Fibroblast of skin of abdomen (primary cell): ENCODE results near the gene LARGE1.
A peak's percentile ranks its signal among the peaks of the same experiment; 100 is the strongest.

ENCODE experiments used
- DNase-seq: peaks from one replicate; pipeline ENCODE4 v3.0.0-alpha.2; 2013

Gene LARGE1

DNA sequence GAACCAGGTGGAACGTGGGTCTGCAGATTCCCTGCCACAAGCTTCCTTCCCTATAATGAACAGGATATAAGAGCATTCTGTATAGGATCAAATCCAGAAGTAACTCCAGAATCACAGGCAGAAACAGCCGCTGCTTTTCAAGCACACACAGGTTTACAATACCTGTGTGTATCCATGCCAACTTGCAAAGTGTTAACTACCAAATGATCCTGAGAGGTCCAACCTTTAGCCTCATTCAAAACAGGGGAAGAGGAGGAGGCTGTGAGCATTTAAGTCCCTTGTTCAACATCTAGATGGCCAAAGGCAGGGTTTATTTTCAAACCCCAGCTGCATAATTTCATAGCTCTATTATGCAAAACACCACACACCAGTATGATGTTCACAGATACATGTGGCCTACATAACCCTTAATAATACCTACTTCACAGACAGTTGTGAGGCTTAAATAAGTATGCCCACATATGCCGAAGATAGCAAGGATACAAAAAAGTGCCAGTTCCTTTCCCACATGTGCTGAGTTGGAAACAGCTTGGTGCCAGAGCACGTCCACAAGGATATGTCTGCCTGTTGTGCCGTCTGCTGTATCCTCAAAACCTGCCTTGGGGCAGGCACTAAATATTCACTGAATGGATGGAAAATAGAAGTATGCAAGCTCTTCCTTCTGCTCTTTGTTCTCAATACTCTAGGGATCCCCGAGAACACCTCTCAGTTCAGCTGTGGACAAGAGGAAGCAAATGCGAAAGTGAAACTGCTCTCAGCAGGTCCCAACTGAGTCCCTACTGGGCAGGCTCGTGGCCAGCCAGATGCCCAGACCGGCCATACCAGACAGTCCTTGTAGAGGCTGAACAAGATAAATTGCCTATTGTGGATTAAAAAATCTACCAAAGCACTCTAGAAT lies 66.8 kb downstream of the LARGE1 start:
- DNase-seq = peak; percentile 74

DNA sequence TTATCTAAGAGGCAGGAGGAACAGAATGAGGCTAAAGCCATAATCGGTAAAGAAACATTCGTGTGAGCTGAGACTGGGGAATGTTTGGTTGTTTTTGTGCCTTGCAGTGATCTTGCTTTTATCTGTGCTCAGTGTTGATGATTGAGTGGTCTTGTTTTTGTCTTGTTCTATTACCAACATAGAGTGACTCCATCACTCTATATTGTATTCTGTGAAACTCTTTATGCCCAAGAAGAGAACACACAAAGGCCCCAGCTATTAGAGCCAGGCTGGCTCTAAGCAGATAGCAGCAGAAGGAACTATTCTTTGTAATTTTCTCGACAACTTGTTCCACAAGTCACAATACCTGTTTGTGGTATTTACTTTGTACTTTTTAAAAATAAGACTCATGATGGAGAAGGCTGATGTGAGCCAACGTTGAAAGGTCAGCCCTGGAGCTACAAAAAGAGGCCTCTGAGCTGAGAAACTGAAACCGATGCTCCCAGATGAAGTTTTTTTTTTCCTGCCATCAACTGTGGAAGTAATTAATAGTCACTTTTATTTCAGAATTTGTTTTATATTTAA lies 68.4 kb downstream of the LARGE1 start:
- DNase-seq = no peak

DNA sequence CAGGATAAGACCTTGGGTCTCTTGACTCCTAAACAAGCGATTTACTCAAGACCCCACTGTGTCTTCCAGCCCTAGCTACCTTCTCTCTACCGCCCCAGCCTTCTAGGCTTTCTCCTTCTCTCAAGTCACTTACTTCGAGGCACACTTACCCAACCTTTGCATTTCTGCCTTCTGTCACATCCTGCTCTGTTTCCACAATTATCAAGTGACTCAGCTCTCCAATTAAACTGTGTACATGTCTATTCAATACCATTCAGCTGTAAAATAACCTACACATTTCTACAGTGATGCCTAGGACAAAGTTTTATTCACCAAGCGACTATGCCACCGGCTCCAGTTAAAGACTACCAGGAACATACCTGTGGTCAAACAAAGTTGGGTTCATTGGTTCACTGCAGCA lies 69.0 kb downstream of the LARGE1 start:
- peak; percentile 47 for DNase-seq

DNA sequence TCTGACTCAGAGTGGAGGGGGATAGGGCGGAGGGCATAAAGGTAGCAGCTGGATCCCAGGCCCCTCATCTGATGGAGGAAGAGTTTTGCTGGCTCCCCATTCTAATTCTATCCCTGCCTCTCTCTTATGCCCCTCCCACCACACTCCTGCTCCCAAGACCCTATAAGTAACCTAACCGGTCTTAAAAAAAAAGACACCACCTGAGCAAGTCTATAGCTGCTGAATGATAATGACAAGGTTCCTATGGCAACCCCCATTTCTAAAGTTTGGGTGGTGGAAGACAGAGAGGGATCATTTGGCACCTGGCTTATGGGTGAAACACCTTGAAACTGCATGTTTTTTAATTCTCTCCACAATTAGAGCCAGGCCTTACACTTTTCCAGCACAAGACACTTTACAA lies 69.6 kb downstream of the LARGE1 start:
- DNase-seq = no peak

DNA sequence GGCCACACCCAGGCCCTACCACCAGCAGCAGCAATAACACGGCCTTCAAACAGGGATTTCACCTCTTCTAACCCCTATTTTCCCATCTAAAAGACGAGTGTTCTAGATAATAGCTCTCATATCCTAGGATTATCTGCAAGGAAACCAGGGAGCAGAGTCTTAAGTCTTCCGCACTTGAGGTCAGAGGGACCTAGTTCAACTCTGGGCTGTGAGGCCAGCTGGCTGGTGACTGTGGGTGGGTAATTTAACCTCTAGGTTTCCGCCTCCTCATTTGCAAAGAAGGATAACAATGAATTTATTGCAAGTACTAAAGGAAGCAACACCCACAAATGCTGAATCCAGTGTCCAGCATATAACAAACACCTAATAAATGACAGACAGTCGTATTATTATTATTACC lies 70.1 kb downstream of the LARGE1 start:
- no peak for DNase-seq

DNA sequence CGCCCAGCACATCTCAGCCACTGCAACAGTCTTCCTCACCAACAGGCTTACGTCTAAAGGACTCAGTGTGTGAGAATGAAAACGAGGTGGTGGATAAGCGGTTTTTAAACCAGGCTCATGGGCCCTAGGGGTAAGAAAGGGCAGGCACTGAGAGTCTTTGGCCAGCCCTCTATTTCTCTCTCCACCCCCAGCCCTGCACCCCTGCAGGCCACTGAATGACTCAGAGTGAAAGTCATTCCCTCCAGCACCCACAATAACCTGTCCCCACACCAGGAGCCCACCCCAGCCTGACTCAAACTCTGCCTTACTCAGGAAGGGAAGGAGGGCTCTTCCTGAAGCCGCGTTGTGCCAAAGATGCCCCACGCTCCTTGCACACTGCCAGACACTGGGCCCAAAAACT lies 72.0 kb downstream of the LARGE1 start:
- DNase-seq = peak; percentile 26

DNA sequence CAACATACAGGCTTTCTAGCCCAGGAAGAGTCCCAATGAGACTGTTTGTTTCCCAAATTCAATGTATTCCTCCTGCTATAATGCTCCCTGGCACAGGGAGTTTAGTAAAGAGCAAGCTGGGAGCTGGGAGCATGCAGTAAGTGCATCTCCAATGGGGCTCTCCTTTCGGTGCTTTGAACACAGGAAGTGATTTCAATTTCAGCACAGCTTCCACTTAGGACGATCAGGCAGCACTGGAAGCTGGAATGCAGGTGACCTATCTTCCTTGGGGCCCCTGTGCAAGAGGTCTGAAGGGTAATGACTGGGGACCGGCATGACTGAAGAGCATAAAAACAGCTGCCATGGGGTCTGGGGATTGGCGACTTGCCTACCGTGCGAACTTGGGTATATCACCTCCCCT lies 76.0 kb downstream of the LARGE1 start:
- DNase-seq = no peak

DNA sequence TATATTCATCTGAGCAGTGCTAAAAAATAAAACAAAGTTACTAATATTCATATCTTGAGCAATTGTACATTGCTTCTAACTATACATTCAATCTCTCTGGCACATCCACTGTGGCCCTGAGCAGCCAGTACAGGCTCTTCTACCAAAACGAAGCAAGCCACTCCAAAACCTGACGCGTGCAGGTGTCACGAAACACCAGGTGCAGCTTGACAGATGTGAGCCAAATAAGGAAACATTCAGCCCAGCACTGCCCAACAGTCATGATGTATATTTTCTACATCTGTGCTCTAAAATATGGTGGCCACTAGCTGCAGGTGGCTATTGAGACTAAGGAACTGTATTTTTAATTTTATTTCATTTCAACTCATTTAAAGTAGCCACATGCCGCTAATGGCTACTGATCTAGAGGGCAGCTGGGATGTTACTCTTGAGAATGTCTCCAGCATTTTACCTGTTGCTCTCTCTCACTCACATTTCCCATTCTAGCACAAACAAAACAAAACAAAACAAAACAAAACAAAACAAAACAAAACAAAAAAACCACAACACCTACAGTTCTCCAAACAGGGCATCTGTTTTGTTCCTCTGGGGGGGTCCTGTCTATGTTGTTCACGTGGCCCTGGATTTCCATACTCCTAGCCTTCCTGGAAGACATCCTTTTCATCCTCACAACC lies 77.7 kb downstream of the LARGE1 start:
- no peak for DNase-seq

DNA sequence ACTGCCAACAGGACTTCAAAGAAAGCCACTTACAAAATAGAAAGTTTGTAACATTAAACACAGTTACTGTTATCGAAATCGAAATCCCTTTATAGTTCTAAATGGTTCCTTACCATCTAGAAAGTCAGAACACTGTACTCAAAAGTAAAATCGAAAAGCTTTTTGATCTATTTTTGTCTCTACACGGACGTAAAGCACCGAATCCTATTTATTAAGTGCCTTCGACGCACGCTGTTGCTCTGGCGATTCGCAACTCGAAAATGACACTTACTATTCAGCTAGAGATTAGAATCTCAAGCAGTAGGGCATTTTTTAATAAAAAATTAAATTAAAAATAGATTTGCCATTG lies 78.3 kb downstream of the LARGE1 start:
- no peak for DNase-seq

DNA sequence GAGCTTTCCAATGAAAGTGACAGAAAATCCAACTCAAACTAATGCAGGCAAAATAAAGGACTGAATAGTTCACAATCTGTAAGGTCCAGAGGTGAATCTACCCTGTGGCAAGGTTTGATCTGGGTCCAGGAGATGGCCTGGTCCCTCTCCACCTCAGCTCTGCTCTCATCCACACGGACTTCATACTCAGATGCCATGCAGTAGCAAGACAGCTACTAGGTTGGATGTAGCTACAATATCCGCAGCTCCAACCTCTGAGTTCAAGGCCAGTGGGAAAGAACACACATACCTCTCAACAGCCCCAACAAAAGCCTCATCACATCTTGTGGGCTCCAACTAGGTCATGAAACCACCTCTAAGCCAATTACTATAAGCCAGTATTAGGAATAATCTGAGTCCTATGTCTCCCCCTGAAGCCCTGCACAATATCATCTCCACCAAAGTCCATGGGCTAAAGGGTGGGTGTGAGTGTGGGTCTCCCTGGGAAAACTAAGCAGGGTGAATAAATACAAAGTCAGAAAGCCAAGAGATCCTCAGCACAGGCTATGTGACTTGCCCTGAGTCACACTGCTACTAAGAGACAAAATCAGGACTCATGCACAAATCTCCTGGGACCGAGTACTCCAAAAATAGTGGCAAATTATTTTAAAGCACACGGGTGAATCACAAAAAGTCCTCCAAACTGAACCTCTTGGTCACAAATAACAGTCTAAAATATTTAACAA lies 78.8 kb downstream of the LARGE1 start:
- DNase-seq = no peak

DNA sequence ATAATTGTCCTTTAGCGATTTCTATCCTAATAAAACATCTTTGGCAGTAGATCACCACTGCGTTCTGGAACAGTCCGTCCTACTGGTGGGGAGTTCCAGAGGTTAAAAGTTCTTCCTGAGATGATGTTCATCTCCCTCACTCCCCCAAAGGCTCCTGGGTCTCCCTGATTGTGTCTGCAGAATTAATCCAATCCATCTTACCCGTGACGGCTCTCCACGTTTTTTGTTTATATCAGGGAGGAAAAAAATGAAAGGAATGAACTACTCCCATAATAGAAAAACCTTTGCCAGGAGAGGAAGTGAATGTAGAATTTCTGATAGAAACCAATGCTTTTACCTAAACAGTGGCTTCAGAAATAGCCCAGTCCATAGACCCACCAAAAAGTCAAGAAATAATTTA lies 81.6 kb downstream of the LARGE1 start:
- no peak for DNase-seq

DNA sequence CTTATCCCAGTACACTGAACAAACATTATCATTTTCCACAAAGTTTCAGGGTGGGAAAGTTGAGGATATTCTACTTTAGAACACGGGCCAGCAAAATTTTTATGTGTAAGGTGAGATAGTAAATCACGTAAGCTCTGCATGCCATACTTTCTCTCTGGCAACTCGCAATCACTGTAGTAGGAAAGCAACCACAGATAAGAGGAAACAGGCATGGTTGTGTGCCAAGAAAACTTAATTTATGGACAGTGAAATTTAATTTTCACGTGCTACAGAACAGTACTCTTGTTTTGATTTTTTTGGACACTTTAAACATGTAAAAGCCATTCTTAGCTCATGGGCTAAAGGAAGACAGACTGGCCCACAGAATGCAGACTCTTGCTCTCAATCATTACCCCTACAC lies 82.5 kb downstream of the LARGE1 start:
- no peak for DNase-seq

DNA sequence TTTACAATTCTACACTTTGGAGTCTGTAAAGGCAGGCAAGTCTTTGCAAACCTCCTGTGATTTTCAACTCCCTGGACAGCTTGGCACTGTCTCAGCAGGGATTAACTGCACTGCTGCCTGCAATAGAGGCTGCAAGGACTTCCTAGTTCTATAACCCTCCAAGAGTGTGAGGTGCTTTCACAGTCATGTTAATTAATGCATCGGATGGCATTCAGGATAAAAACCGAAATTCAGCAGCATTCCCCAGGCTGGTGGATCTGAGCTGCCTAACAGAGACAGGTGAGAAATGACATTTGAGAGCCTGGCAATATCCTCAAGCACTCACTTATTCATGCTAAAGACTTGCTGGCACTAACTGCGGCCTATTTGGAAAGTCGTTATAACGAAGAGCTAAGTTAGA lies 85.0 kb downstream of the LARGE1 start:
- no peak for DNase-seq

DNA sequence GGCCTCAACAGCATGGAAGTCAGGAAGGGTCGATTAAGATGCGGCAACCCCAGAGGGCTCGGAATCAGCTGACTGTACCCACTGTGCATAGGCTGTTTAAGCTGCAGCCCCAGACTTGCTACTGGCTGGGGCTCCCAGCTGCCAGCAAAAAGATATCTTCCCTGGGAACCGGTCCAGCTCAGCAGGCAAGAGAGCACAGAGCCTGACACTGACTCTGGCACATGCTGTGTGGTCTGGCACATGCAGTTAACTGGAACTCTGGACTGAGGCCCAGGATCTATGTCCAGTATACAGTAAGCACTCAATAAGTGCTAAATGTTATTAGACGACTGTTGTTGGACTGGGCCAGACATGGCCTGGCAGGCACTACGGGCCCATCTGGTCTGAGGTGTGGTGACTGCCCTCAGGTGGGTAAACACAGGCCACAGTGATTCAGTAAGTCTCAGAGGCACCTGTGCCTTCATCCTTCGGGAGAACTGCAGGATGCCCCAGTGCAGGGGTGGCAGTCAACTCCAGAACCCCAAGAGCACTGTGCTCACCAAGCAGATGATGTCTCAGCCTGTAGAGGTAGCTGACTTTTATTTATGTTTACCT lies 87.6 kb downstream of the LARGE1 start:
- DNase-seq = no peak

DNA sequence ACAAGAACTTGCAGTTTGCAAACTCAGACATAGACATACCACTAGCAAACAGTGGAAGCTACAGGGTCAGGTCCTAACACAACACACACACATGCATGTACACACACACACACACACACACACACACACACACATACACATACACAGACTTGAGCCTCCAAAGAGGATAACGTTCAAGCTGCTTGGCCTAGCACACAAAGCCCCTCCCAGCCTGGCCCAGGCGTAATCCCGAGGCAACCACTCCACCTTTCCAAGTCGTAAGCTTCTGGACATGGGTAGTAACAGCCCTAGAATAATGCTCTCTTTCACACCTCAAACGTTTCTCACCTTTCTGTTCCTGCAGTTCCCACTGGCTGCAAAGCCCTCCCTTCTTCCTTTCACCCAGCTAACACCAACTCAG lies 88.6 kb downstream of the LARGE1 start:
- DNase-seq = no peak

DNA sequence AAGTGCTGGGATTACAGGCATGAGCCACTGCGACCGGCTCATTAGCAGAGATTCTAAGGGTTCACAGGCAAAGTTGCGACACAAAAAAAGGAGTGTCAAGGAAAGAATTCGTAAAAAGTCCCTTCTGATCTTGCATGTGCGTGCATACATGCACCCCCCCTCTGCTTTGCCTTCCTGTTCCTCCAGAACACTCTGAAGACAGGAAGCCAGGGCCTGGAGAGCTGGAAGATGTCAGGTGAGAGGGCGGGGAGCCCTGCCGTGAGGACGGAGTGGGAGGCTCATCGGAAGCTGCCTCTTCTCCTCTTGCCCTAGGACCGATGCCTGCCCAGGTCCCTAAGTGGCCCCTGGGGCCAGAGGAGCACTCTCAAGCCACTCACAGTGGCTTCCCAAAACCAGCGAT lies 89.1 kb downstream of the LARGE1 start:
- no peak for DNase-seq

DNA sequence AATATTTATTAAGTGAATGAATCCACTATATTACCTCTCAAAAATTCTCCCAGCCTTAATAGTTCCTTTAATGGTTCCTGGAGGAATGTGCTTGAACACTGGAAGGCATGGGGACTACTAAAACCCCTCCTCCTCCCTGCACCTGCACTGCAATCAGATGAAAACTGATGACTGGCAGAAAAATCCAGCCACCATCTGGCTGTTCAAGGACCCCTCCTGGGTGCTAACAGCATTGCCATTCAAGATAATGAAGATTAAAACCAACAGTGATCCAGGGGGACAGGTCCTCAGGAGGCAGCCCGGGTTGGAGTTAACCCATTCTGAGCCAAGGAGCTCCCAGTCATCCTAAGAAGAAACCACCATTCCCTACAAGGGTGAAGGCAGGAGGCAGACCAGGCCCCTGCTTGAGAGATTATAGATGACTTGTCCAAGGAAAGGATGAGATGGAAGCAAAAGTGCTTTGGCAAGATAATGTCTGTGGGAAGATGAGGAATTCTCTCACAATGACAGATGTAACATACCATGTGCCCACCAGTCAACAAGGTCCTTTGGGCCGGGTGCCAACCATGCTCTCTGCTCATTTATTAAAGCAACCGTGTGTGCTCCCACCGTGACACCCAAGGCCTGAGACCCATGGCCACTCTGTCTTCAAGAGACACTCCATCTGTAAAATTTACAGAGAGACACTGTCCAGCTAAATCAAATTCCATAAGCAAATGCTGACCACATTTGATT lies 90.6 kb downstream of the LARGE1 start:
- no peak for DNase-seq

DNA sequence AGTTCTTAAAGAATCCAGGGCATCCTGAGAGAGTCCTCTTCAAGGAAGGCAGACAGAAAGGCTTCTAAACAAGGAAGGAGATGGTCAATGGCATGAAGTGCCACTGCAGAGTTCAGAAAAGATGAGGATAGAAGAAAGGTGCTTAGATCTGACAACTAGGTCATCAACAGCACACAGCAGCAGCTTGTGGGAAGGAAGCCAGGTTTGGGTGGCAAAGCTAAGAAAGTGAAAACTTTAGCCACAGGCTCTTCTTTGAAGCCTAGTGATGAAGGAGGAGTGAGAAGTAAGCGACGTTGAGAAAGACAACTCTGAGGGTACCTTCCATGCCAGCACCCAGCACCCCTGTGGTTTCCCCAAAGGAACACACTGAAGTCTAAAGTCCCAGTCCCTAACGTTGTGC lies 92.0 kb downstream of the LARGE1 start:
- no peak for DNase-seq

DNA sequence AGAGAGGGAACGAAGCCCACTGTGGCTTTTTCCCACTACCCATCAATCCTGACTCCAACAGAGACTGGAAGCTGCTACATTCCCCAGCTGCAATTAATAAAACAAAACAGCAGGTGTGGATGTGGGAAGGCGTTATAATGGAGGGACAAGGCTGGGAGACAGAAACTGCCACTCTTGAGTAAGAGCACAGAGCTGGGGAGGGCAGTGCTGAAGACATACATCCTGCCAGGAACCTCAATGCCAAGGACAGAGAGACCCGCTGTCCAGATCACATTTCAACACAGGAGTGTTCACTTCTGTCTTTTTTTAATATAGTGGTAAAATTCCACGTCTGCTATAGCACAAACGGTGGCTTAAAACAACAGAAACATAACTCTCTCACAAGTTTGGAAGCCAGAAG lies 94.5 kb downstream of the LARGE1 start:
- DNase-seq = no peak

DNA sequence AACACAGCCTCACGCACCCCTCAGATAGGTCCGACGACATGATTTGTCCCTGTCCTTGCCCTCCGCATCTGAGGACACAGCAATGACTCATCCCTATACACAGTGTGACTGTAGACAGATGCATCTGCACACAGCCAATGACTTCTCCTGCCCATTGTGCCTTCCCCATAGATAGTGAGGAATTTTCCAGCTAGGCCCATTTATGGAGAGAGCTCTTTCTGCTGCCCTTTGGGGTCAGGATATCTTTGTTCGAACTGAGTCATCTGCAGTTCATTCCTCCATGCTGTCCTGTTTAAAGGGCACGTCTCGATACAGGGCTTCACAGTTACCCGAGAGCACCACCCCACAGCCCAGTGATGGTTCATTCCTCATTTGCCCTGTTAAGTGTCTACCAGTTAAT lies 96.7 kb downstream of the LARGE1 start:
- no peak for DNase-seq

DNA sequence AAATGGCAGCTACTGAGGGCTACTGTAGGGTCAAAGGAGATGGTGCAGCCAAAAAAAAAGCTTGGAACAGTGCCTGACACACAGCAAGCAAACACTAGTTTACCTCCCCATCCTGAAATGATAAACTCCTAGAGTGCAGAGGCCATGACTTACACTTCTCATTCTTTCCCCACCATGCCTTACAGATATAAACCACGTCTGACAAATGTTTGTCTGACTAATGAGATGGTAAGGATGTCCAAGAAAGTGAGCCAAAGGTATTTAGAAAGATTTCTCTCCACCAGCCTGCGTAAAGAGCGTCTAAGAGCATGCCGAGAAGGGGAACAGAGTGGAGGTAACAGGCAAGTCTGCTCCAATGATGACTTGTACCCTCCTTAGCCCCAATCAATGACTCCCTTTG lies 99.0 kb downstream of the LARGE1 start:
- DNase-seq = peak; percentile 14

DNA sequence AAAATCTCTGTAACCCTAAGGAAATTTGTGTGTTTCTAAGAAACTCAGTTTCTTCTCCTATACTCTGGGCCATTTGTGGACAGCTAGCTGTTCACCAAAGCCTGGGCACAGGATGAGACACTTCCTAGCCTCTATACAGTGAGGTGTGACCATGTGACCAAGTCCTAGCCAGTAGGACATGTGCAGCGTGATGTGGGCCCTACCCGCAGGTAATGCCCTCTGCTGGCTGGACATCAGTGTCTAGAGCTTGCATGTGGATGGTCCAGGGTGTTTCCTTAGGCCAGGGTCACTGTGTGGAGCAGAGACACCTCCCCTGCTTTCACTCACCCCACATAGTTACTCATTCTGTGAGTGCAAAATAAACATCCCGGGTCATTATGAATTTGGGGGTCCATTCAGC lies 100.5 kb downstream of the LARGE1 start:
- DNase-seq = no peak
